Esophagus mucosa (tissue), 1 donor: Measurements from ENCODE around the gene ATP7B. TPM values are rescaled to one million over a fixed set of nuclear protein-coding genes. Genes with fewer than 3 reads are reported as not detected.

Experiments
- ATAC-seq: fragments of 200-7000 bp; cut with Tn5 transposase; one replicate; pipeline ENCODE4 v1.9.1; 2020
- total RNA-seq: library from RNA; stranded (reverse); gene quantifications from one replicate; pipeline ENCODE4 v1.2.4, GENCODE V29; 2023
- donor health status: DM: yes; HTN: yes; CAD: no.

ATP7B gene
- total RNA-seq, 1 donor from 2014 or later, result 0.92 TPM

DNA sequence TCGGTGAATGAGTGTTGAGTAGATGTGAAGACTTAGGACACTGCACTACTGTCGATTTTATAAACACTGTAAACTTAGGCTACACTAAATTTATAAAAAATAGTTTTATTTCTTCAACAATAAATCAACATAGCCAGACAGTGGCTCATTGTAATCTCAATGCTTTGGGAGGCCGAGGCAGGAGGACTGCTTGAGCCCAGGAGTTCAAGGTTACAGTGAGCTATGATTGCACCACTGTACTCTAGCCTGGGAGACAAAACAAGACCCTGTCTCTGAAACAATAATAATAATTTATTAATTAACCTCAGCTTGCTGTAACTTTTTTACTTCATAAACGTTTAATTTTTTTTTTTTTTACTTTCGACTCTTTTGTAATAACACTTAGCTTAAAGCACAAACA lies 34.4 kb downstream of the ATP7B start:
- ATAC-seq, result no peak

DNA sequence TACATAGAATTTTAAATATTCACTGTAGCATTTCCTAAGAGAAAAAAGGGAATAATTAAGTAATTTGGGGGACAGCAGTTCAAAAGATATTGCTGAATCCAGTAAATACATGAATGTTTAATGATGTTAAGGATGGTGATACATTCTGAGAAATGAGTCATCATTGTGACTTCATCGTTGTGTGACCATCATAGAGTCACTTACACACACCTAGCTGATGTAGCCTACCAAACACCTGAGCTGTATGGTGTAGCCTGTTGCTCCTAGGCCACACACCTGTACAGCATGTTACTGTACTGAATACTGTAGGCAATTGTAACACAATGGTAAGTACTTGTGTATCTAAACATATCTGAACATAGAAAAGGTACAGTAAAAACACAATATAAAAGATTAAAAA lies 34.8 kb downstream of the ATP7B start:
- ATAC-seq, result peak; percentile 39

GRCh38 chr13:51974482-51974881 lies 36.8 kb downstream of the ATP7B start:
- no peak for ATAC-seq

DNA sequence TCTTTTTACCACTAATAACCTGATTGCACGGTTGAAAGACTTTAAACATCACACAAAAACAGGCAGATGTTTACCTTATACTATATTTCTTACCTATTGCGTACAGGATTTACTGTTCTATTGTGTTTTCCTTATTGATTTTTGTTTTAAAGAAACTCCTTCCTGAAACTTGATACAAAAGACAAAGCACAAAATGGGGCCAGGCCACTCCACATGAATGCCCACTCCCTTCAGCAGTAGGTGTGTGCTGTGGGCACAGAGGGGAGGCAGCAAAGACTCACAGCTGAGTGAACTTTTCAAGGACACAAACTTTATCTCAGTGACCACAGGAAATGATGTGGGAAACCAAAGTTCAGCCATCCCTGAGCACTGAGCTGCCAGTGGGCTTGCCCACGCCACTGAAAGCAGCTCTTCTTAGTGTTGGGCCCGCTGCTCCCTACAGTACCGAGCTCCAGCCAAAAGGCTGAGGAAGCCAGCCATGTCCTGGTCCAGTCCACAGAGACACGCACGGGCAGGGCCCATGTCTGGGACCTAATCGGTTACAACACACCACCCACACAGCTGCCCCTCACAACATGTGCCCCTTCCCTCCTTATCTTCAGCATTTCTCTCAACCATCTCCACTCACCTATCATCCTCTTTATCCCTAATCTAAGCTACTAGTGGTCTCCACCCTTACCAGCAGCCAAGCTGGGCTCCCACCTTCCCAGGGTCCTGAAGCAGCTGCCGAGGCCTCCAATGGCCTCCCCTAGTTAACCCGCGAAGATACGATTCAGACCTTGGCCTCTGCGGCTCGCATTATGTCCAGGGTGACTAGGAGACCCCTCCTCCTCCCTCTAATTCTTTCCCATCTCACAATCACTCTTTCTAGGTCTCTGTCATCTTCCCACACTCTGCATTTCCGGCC lies 39.5 kb downstream of the ATP7B start:
- no peak for ATAC-seq

DNA sequence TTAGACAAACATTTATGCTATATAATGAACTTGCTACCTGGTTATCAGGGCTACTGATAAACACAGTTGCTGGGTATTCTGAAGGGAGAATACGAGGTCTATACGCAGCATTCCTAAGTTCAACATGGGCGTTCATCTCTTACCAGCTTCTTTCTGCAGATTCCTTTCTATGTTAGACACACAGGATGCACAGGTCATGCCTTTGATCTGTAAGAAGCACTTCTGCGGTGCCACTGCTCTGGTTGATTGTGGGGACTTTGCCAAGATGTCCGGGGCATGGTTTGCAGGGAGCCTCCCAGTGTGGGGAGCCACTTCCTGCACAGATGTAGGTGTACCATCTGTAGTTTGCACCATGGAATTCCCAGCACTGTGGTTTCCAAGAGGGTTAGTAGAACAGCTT lies 40.9 kb downstream of the ATP7B start:
- ATAC-seq, result no peak

GRCh38 chr13:51967482-51968446 lies 43.5 kb downstream of the ATP7B start:
- no peak for ATAC-seq

GRCh38 chr13:51966186-51966585 lies 45.1 kb downstream of the ATP7B start:
- ATAC-seq, result no peak

GRCh38 chr13:51961493-51962403 lies 49.5 kb downstream of the ATP7B start:
- ATAC-seq, result no peak

DNA sequence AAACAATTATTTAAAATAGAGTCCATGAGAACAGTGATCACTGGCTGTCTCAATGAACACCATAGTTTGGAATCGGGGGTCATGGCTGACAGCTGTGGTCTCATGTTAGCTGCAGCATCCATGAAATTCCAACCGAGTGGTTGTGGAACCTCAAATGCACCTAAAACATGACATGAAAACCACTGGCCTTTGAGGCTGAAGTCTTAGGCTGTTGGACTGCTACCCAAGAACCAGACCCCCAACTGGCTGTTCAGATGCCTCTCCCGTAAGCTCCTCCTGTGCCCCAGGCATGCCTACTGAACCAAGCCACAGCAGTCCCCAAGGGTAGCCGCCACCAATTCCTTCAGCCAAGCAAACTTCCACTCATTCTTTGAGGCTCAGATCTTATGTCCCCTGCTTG lies 50.5 kb downstream of the ATP7B start:
- no peak for ATAC-seq

DNA sequence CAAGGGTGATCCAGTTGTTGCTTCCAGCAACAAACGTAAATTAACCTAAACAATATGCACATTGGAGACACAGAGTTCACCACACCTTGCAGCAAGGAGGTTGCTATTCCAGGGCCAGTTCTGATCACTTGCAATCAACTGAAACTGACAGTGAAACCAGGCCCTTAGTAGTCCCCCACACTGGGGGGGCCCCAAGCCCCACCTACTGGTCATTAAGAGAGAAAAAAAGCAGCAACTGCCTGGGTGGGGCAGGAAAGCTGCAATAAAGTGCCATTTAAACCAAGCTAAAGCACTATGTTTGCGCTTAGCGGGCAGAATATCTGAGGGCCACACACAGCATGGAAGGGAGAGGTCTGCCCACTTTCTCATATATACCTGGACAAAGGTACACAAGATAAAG lies 51.5 kb downstream of the ATP7B start:
- ATAC-seq, result no peak

DNA sequence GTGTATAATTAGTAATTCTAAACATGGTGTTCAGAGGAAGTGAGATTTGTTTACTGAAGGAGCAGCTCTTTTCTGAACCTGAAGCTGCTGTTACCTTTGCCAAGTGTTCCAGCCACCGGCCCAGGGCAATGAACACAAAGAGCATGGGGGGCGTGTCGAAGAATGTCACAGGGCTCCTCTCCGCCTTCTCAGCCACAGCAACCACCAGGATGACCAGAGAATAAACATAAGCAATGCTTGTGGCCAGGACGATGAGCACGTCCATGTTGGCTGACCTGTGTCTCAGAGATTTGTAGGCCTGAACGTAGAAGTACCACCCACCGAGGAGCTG lies 53.1 kb downstream of the ATP7B start:
- no peak for ATAC-seq

- ATAC-seq, result no peak
These were observed 53.7 kb downstream of the ATP7B start for GRCh38 chr13:51957377-51958216.

GRCh38 chr13:51956717-51957116 lies 54.5 kb downstream of the ATP7B start:
- ATAC-seq, result no peak

DNA sequence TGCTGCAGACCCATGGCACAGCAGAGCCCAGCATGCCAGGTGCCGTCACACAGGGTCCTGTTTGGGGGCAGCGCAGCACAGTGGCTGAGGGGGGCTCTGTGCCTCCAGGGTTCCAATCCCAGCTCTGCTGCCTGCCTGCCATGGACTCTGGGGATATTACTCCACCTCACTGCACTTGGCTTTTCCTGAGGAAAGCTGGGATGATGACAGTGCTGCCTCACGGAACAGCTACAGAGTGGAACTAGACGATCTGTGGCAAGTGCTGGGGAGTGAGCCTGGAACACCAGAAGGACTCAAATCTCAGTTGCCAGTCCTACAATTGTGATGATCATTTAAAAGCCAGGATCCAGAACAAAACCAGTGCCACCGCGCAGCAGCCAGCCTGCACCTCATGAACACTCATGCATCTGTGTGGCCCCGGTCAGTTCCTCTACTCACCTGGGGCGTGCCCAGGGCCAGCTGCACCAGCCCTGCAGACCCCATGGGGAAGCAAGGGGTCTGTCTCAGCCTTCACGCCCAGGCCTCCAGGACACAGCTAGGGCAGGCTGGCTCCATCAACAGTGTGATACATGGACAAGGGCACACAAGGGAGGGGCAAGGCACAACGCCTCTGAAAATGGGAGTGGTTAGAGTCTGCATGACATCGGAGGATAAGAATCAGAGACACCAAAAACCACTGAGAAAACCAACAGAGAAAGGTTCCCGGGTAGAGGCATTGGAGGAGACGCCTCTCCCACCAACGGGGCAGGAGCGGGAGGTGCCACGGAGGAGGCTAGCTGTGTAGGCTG lies 55.2 kb downstream of the ATP7B start:
- no peak for ATAC-seq

- peak; percentile 39 for ATAC-seq
These were observed 55.9 kb downstream of the ATP7B start for GRCh38 chr13:51955281-51955771.

- ATAC-seq, result no peak
These were observed 57.7 kb downstream of the ATP7B start for GRCh38 chr13:51953347-51954195.

GRCh38 chr13:51950722-51951121 lies 60.5 kb downstream of the ATP7B start:
- no peak for ATAC-seq

DNA sequence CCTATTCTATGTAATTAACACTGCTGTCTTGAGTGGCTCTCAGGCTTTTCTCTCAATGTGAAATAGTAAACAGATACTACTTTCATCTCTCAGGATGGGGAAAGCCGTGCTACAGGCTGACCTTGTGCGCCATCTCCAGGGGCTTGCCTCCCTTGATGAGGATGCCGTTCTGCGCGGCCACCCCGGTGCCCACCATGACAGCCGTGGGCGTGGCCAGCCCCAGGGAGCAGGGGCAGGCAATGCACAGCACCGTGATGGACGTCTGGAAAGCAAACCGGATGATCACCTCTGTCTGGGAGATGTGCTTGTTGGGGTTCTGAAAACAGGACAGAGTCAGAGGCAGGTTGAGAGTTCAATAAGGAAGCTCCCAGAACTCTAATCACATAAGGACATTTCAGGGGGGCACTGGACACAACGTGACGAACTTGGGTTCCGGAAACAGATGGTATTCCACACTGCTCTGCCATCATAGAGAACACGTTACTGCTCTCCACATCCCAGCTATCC lies 65.0 kb downstream of the ATP7B start:
- no peak for ATAC-seq

GRCh38 chr13:51945149-51945548 lies 66.1 kb downstream of the ATP7B start:
- no peak for ATAC-seq
